IPS-NIHi7 (cell line): ENCODE results near the gene RHBDF2.

Source experiments
- DNase-seq: peaks from one replicate; pipeline ENCODE4 v3.0.0; 2012; ENCODE audit warnings: mixed read lengths; ENCODE audit errors: extremely low spot score

Gene RHBDF2

GRCh38 chr17:76501018-76501826 is at the start of gene RHBDF2:
TSS of gene RHBDF2 (minus strand) at chr17:76501423. CDS start at chr17:76481524, 19,899 bp downstream.
- peak; percentile 95 for DNase-seq

GRCh38 chr17:76549539-76549938 is 48.3 kb upstream of the RHBDF2 start:
- DNase-seq = no peak

GRCh38 chr17:76549215-76549518 is 47.9 kb upstream of the RHBDF2 start:
- no peak for DNase-seq

GRCh38 chr17:76548378-76549214 is 47.4 kb upstream of the RHBDF2 start:
- no peak for DNase-seq

GRCh38 chr17:76547642-76548202 is 46.5 kb upstream of the RHBDF2 start:
- no peak for DNase-seq

GRCh38 chr17:76547183-76547641 is 46.0 kb upstream of the RHBDF2 start:
- DNase-seq = no peak

- DNase-seq = no peak
Observed at GRCh38 chr17:76546556-76547182, 45.4 kb upstream of the RHBDF2 start.

GRCh38 chr17:76545918-76546555 is 44.8 kb upstream of the RHBDF2 start:
- DNase-seq = no peak

- no peak for DNase-seq
Observed at GRCh38 chr17:76544546-76545365, 43.5 kb upstream of the RHBDF2 start.

- no peak for DNase-seq
Observed at GRCh38 chr17:76543826-76544545, 42.8 kb upstream of the RHBDF2 start.

GRCh38 chr17:76543482-76543825 is 42.2 kb upstream of the RHBDF2 start:
- DNase-seq = no peak

GRCh38 chr17:76542984-76543383 is 41.8 kb upstream of the RHBDF2 start:
- no peak for DNase-seq

GRCh38 chr17:76542566-76542971 is 41.3 kb upstream of the RHBDF2 start:
- no peak for DNase-seq

- DNase-seq = no peak
Observed at GRCh38 chr17:76541739-76542454, 40.7 kb upstream of the RHBDF2 start.

- peak; percentile 98 for DNase-seq
Observed at GRCh38 chr17:76540381-76541300, 39.4 kb upstream of the RHBDF2 start.

GRCh38 chr17:76539631-76540271 is 38.5 kb upstream of the RHBDF2 start, which contains the start of gene PRCD:
TSS of gene PRCD (plus strand) at chr17:76540044. CDS start at chr17:76540142, 98 bp downstream.
- no peak for DNase-seq

GRCh38 chr17:76538941-76539570 is 37.8 kb upstream of the RHBDF2 start:
- DNase-seq = no peak
